NCI-H345 treated with DMSO at 0.1 percent for 48 hours (cell line): Measurements from ENCODE around the gene ARFIP1.
"Not testable (repeated sequence)": the region's sequence is repeated elsewhere in the genome, so short reads cannot be mapped to it uniquely, and the experiment has no call there.

Experiments used
- DNase-seq: peaks from one replicate; lab custom pipeline; 2025; ENCODE audit not compliant: unreplicated experiment; lab: John Stamatoyannopoulos, UW

ARFIP1 gene, protein sequence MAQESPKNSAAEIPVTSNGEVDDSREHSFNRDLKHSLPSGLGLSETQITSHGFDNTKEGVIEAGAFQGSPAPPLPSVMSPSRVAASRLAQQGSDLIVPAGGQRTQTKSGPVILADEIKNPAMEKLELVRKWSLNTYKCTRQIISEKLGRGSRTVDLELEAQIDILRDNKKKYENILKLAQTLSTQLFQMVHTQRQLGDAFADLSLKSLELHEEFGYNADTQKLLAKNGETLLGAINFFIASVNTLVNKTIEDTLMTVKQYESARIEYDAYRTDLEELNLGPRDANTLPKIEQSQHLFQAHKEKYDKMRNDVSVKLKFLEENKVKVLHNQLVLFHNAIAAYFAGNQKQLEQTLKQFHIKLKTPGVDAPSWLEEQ

DNA sequence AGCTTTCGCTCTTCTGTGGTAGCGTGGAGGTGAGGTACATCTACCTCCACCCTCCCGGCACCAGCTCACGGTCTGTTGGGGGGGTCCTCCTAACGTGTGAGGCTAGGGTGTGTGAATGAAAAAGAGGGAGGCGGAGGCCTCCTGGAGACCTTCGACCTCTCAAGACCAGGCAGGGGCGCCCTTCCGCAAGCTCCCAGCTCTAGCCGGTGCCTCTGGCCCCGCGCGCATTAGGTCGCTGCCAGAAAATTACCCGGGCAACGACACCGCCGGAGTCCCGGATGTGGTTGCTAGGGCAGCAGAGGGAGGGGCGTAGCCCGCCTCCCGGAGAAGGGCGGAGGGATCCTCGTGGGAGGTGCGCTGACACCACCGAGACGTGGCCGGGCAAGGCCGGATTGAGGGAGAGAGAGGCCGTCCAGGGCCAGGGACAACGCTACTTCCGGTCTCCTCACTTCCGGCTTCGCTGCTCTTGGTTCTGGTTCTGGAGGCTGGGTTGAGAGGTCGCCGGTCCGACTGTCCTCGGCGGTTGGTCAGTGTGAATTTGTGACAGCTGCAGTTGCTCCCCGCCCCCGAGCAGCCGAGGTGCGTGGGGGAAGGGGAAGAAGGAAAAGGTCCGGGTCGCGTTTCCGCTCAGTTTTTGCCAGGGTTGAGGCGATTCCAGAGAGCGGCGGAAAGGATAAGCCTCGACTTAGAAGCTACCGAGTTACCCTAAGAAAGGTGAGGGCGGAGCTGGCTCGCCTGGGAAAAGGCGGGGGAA lies at the start of gene ARFIP1, which contains the start of gene TIGD4:
TSS of gene ARFIP1 (plus strand) at position 442 of the 754 bp plus-strand sequence. CDS start 49,680 bp downstream, outside the sequence.
TSS of gene TIGD4 (minus strand) at position 218 of the 754 bp plus-strand sequence. CDS start 8,726 bp downstream, outside the sequence.
- DNase-seq: peak; percentile 65

DNA sequence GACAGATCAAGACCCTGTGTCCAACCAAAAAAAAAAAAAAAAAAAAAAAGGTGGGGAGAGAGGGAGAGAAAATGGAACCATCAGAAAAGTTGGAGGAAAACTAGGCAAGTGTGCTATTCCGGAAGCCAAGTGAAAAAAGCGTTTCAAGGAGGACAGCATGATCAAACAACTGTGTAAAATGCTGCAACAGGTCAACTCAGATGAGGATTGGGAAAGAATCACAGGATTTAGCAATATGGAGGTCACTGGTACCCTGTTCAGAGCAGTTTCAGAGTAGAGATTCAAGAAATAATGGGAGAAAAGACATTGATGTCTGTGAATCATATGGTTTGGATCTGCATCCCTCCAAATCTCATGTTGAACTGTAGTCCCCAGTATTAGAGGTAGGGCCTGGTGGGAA lies 47.8 kb upstream of the ARFIP1 start:
- DNase-seq: no peak

DNA sequence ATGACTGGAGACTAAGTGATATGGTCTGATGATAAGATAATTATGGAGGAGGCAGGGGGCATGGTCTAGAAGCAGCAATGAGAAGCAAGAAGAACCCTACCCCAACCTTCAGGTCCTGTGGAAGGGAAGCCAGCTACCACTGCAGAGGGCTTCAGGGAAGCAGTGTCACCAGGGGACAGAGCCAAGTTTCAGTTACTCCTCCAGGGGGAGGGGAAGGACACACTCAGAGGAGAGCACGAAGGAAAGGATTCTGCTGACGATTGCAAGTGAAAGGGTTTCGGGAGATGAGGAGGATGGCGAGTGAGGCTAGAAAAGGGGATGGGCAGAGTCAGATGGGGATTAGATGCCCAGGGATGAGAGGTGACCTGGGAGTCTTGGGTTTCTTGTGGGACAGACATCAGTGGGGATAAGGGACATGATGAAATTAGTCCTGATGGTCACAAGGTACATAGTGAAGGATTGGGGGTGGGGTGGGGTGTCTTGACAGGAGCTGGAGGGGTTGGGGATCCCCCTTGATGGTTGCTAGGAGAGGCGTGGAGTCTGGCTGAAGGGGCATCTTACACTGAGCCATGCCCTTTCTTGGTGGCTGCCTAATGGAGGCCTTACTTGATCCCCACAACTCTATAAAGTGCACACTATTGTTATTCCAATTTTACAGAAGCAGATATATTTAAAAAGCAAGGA lies 45.6 kb upstream of the ARFIP1 start:
- no peak for DNase-seq

DNA sequence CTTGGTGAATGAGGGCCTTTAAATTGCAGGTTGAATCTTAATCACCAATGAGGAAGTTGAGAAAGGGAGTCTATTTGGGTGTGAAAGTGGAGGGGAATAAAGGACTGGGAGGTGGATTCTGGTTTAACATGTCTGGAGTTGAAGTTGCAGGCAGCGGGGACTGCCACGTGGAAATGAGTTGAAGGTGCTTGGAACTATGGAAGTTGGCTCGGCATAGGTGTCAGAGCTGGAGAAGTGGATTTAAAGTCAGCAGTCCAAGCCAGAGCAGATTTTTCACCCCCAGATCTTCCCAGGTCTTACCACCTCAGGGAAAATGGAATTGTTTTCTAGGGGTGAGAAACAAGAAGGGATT lies 45.1 kb upstream of the ARFIP1 start:
- DNase-seq: no peak

DNA sequence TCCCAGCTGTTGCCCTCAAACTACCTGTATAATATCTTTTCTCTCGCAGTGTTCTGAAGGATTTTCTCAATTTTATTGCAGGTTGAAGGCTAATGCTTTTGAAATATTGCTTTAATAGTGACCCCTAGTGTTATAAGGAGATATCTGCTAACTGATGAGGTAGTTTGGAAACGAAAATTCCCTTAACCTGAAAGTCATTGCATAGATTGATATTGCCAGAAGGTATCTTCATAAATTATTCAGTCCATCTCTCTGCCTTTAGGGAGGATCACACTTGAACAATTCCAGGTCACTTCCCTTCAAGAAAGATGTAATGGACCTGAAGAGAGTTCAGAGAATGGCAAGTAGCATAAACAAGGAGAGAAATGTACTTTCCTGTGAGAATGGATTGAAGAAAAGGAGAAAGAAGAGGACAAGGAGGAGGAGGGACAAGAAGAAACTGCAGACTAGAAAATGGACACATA lies 44.3 kb upstream of the ARFIP1 start:
- DNase-seq: no peak

DNA sequence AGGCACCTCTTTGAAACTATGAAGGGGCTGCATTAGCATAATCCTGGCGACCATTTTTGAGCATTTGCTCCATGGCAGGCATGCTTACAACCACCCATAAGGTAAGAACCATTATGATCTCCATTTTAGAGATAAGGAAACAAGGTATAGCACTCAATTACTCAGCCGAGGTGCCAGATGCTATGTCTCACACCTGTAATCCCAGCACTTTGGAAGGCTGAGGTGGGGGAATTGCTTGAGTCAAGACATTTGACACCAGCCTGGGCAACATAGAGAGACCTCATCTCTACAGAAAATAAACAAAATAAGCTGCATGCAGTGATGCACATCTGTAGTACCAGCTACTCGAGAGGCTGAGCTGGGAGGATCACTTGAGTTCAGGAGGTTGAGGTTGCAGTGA lies 43.8 kb upstream of the ARFIP1 start:
- no peak for DNase-seq

DNA sequence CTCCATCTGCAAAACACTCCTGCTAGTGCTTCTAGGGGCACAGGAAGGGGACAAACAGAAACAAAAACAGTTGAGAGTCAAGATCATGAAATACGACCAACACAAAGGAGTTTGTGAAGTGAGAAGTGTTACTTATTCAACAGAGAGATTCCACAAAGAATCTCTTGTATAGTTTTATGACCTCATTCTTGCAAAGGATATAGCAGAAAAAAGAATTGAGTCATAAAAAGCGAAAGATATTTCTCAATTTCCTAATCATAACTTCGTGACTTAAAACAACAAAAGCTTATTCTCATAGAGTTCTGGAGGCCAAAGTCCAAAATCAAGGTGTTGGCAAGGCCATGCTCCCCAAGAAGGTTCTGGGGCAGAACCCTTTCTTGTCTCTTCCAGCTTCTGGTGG lies 40.9 kb upstream of the ARFIP1 start:
- DNase-seq: no peak

DNA sequence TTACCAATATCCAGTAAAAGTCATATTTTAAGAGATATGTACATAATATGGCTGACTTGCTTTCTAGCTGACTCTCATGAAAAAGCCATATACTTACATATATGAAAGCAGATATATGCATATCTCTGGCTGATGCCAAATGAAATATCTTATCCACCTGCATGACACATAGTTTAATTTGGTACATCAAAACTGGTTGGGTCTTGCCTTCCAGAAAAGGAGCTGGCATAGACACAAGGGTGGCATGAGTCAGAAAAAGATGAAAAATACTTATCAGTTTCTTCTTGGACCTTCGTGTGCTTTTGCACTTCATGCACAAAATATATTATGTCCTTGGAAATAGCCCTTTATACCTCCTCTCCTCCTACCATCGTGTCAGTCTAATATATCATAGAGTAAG lies 32.3 kb upstream of the ARFIP1 start:
- no peak for DNase-seq

DNA sequence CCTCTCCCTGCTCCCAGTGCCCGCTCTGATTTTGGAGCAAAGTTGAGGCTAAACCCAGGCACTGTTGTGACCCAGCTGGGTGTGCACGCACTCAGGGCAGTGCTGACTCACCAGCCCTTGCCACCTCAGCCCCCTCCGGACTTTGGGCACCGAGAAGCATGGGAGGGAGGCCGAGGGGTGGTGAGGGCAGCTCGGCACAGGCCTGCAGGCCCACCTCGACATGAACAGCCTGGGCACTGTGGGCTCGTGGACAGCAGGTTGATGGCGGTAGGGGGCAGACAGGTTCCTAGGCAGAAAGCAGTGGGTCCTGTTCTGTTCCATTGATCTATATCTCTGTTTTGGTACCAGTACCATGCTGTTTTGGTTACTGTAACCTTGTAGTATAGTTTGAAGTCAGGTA lies 31.1 kb upstream of the ARFIP1 start:
- no peak for DNase-seq

DNA sequence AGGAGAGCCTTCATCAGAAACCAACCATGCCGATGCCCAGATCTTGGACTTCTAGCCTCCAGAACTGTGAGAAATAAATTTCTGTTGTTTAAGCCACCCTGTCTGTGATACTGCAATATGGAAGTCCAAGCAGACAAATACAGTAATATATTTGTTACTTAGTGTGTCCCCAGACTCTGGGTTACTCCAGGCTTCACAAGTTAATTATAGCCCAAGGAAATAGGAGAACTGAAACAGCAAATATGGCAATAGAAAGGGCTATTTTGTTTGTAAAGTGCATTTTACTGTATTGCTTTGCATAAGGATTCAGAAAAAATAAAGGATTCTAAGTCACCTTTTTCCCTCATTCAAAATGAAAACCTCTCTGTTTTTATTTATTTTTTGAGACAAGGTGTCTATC lies 16.0 kb upstream of the ARFIP1 start:
- DNase-seq: no peak

DNA sequence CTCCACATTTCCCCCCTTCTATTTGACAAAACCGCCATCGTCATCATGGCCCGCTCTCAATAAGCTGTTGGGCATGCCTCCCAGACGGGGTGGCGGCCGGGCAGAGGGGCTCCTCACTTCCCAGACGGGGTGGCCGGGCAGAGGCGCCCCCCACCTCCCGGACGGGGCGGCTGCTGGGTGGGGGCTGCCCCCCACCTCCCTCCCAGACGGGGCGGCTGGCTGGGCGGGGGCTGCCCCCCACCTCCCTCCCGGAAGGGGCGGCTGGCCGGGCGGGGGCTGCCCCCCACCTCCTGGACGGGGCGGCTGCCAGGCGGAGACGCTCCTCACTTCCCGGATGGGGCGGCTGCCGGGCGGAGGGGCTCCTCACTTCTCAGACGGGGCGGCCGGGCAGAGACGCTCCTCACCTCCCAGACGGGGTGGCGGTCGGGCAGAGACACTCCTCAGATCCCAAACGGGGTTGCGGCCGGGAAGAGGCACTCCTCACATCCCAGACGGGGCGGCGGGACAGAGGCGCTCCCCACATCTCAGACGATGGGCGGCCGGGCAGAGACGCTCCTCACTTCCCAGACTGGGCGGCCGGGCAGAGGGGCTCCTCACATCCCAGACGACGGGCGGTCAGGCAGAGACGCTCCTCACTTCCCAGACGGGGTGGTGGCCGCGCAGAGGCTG lies 14.6 kb upstream of the ARFIP1 start:
- not testable (repeated sequence) for DNase-seq

DNA sequence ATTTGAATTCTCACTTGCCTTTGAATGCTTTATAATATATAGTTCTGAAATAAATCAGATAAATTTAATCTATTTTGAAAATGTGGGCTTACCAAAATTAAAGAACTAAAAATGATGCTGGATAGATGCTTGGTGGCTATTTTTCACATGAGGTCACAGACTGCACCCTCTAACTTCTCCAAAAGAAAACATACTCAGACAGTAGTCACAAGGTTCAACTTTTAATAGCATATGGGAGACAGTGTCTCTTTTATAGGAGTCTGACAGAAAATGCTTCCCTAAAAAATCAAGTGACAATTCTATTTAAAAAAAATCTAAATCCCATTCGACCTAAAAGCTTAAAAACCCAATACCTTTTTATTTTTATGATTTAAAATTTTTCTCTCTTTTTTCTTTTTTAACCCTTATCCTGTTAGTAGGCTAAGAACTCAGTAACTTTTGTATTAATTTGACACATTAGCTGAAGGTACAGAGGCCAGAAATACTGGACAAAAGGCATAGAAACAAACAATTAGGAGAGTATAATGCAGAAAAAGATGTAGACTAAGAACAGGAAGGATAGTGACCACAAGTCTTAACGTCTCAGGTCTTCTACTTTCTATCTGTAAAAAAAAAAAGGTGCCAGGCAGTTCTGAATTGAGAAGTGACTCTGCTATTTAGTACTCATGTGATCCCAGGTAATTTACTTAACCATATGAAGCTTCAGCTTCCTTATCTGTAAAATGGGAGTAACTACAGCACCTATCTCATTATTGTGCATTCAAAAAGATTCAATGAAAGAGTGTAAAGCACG lies 7.8 kb upstream of the ARFIP1 start:
- DNase-seq: no peak

DNA sequence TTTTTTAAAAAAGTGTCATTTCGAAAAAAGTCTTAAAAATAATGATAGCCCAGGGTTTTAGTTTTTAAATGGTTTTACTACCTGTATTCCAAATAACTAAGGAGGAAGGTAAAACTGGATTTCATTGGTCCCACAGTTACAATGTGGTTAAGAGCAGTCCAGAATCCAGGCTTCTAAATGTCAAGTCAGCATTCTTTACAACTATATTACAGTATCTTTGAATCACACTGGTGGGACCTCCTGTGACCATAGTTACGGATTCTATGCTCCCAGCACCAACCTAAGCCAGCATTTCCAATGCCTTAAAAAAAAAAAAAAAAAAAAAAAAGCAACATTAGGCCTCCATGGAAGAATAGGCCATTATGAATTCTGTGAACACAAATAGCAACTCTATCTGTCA lies 6.4 kb upstream of the ARFIP1 start:
- DNase-seq: no peak

DNA sequence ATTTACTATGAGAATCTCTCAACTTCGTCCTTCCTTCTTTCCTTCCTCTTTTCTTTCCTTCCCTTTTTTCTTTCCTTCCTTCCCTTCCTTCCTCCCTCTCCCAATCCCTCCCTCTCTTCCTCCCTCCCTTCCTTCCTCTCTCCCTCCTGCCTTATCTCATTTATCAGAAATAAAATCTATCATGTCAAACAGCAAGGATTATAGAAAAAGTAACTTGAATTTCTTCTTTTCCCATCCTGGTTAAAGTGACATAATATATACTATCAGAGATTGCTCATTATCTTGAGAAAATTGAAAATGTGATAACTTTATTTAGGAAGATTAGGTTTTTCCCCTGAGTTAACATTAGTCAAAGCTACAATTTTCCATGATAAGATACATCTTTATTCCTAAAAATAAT lies 5.8 kb upstream of the ARFIP1 start:
- DNase-seq: no peak

DNA sequence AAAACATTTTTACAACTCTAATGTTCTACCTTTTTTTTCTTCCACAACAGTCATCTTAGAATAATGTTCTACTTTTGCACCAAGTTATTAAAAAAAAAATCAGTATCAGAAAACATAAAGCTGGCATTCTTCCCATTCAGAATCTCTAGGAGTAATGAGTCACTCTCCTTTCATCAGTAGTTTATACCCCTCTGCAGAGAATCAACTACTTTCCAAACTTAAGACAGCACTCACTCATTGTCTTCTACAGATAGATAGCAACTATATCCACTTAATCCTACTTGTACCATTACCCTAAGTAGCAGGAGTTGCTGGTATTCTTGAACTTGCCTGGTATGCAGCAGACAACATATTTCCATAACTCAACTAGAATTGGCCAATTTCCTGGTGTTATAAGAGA lies 3.4 kb upstream of the ARFIP1 start:
- no peak for DNase-seq

DNA sequence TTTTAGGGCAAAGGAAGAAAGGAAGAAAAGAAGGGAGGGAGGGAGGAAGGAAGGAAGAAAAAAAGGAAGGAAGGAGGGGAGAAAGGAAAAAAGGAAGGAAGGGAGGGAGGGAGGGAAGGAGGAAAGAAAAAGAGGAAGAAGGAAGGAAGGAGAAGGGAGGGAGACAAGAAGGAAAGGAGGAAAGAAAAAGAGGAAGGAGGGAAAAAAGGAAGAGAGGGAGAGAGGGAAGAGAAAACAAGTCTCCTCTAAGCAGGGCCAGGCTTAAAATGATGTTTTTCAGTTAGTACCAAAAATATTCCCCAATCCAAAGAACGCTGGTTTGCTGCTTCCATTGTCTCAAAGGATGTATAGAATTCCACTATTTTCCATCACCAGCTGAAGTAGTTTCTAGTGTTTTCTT lies 2.3 kb upstream of the ARFIP1 start:
- no peak for DNase-seq

DNA sequence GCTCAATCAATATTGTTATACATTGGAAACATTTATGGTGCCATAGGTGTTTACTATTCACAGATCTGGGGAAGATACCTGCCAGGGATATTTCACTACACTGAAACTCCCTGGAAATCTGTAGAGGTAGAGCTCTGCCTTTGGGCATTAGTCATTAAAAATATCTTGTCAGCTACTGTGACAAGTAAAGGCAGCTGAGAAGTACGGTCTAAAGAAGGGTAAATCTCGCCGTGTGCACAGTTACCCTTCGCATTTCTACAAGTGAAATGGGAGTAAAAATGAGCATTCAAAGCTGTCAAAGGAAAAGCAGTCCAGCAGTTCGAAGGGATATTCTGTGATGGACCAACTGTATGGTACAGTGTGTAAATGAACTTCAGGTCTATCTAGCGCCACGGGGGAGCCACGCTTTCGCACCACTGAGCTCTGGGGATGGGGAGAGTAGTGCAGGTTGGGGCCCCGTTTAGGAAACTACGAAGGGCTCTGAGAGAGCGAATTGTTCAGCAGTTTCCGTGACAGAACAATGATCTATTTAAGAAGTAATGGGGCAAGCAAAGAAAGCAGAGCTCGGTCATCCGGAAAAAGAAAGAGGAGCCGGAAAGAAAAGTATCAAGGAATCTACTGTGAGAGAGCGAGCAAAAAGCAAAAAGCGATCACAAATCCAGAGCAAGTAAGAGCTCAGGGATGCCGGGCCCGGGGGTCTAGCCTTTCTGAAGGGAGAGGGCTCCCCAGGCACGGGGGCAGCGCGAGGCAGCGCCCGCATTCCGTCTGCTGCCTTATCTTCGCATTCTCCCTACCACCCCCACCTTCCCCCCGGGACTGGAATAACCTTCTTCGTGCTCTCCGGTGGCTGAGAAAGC lies 870 bp upstream of the ARFIP1 start:
- peak; percentile 23 for DNase-seq

DNA sequence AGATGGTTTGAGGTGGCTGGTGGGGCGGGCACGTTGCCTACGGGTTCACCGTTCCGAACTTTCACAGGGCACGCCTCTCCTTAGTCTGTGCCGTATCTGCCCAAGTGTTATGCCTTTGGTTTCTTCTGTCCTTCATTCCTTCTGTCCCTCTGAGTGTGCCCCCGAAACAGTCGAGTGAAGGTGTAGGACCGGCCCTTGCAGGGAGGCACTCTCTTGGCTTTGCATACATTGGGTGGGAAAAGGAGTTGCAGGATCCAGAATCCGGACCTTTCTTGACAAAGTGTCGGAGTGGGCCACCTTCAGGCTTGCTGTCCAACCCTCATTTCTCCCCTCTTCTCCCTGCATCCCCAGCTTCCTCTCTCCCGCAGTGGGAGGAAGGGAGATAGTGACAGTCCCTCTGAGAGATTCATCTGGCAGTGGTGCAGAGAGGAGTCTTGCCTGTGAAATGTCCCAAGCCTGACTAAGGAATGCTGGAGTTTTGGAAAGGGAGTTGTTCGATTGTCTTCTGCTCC lies 569 bp downstream of the ARFIP1 start:
- no peak for DNase-seq
